SK-N-MC (cell line): Measurements from ENCODE around the gene TMEM192.

Experiments
- EZH2 ChIP-seq: fragments of 200-600 bp; sonication (generic); IDR thresholded peaks from one replicate; pipeline ENCODE4 v1.6.1; 2017; ENCODE audit warnings: antibody characterized with exemption
- FOXP2 ChIP-seq: optimal IDR thresholded peaks from 2 replicates; pipeline ENCODE3; 2011; ENCODE audit warnings: mild to moderate bottlenecking, moderate library complexity; ENCODE audit not compliant: insufficient read depth; ENCODE audit errors: extremely low read length, control extremely low read depth
- POLR2AphosphoS5 ChIP-seq: IDR thresholded peaks from 2 replicates; pipeline ENCODE4 v1.6.1; 2012; ENCODE audit warnings: mild to moderate bottlenecking, low read depth, low read length, borderline replicate concordance

DNA sequence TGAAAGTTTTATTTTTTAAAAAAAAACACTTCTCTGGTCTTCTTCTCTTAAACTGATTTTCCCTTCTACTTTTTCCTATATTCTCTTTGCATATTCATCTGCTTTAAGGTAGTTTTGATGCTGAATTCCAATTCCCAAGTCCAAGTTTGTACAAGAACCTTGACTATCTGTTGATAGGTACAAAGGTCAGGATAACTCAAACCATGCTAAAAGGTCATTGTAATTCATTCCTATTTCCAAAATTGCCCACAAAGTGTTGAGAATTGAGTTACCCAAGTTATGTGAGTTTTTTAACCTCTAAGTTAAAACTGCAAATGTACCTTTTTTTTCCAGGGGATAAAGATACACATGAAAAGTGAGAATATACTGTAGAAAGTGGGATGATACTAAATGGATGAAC is 46.1 kb upstream of the TMEM192 start:
- TF ChIP-seq EZH2 (no peak), POLR2AphosphoS5 (no peak), FOXP2 (no peak)
